Measurements from ENCODE around the gene MAP1S. TPM values are rescaled to one million over a fixed set of nuclear protein-coding genes. Genes with fewer than 3 reads are reported as not detected.

Gene MAP1S
- total and polyA plus RNA-seq, 2 of the 8 experiments (the other 6 are each of a cell fraction or from before 2014, with no cell fraction given), result 66.7 to 115 TPM

GRCh38 chr19:17726964-17727773 lies 7.9 kb downstream of the MAP1S start (continued):
- TF ChIP-seq KDM4A (IDR thresholded peaks at IDR 0.05; ENCODE audit: low read depth, low read length, severe bottlenecking) (no peak), POLR2A (IDR thresholded peaks at IDR 0.05; ENCODE audit: control extremely low read depth in 1 of 2, low read depth in 2 of 2, low read length in 2 of 2) (no peak), NANOG (IDR thresholded peaks at IDR 0.05; ENCODE audit: insufficient read depth, low read depth, low read length, poor library complexity, severe bottlenecking) (no peak), EGR1 (IDR thresholded peaks at IDR 0.05; ENCODE audit: borderline replicate concordance, low read depth, low read length) (no peak), SP1 (IDR thresholded peaks at IDR 0.05; ENCODE audit: low read depth, low read length) (no peak)
